GM19455 (cell line): ENCODE measurements around the gene LRMDA.
"Not testable (repeated sequence)": the region's sequence is repeated elsewhere in the genome, so short reads cannot be mapped to it uniquely, and the experiment has no call there.

Source experiments
- ATAC-seq: cut with Tn5 transposase; IDR thresholded peaks from one replicate; pipeline ENCODE4 v1.9.1; 2021; ENCODE audit not compliant: unreplicated experiment

LRMDA gene

GRCh38 chr10:75502389-75502788 lies 71.0 kb downstream of the LRMDA start:
- no peak for ATAC-seq

GRCh38 chr10:75502838-75503237 lies 71.4 kb downstream of the LRMDA start:
- no peak for ATAC-seq

- no peak for ATAC-seq
Observed at GRCh38 chr10:75505293-75505692, 73.9 kb downstream of the LRMDA start.

GRCh38 chr10:75505840-75506506 lies 74.5 kb downstream of the LRMDA start:
- no peak for ATAC-seq

GRCh38 chr10:75506930-75507329 lies 75.5 kb downstream of the LRMDA start:
- no peak for ATAC-seq

- ATAC-seq = no peak
Observed at GRCh38 chr10:75507469-75507868, 76.0 kb downstream of the LRMDA start.

GRCh38 chr10:75508239-75508813 lies 76.9 kb downstream of the LRMDA start:
- ATAC-seq = no peak

GRCh38 chr10:75508814-75509306 lies 77.4 kb downstream of the LRMDA start:
- ATAC-seq = no peak

- no peak for ATAC-seq
Observed at GRCh38 chr10:75509706-75510105, 78.3 kb downstream of the LRMDA start.

- no peak for ATAC-seq
Observed at GRCh38 chr10:75511011-75511410, 79.6 kb downstream of the LRMDA start.

GRCh38 chr10:75512203-75512933 lies 80.9 kb downstream of the LRMDA start:
- ATAC-seq = no peak

- no peak for ATAC-seq
Observed at GRCh38 chr10:75513292-75513885, 82.0 kb downstream of the LRMDA start.

GRCh38 chr10:75514830-75515229 lies 83.4 kb downstream of the LRMDA start:
- ATAC-seq = no peak

GRCh38 chr10:75516154-75516553 lies 84.7 kb downstream of the LRMDA start:
- not testable (repeated sequence) for ATAC-seq

- ATAC-seq = not testable (repeated sequence)
Observed at GRCh38 chr10:75519213-75519612, 87.8 kb downstream of the LRMDA start.

- ATAC-seq = not testable (repeated sequence)
Observed at GRCh38 chr10:75521194-75521829, 89.9 kb downstream of the LRMDA start.

- no peak for ATAC-seq
Observed at GRCh38 chr10:75525067-75525466, 93.6 kb downstream of the LRMDA start.

- ATAC-seq = no peak
Observed at GRCh38 chr10:75525646-75526045, 94.2 kb downstream of the LRMDA start.

GRCh38 chr10:75527542-75527941 lies 96.1 kb downstream of the LRMDA start:
- ATAC-seq = no peak

- no peak for ATAC-seq
Observed at GRCh38 chr10:75528392-75528791, 97.0 kb downstream of the LRMDA start.

GRCh38 chr10:75530299-75530698 lies 98.9 kb downstream of the LRMDA start:
- no peak for ATAC-seq
